IMR-90 (cell line): Measurements from ENCODE around the gene ADAM33. TPM values are rescaled to one million over a fixed set of nuclear protein-coding genes. Genes with fewer than 3 reads are reported as not detected.
A peak's percentile ranks its signal among the peaks of the same experiment; 100 is the strongest.

Source experiments
- ATAC-seq: fragments of 200-7000 bp; cut with Tn5 transposase; 2 replicates; pipeline ENCODE4 v1.9.1; 2020; ENCODE audit warnings: low read depth, mild to moderate bottlenecking, moderate library complexity
- BruUV-seq: library from RNA; stranded (reverse); fragments of 400-500 nt; replicated peaks from 2 replicates; lab custom pipeline; 2021; lab: Mats Ljungman, UMichigan
- CTCF ChIA-PET: fragments of 300-600 bp; formaldehyde crosslinking; extraction: SDS; loops from one replicate; lab custom pipeline; 2021; ENCODE audit warnings: antibody characterized with exemption; lab: Yijun Ruan, JAX
- POLR2A ChIA-PET: fragments of 300-600 bp; sonication (Branson Sonifier 250); formaldehyde crosslinking; loops from one replicate; lab custom pipeline; 2022; ENCODE audit warnings: antibody characterized with exemption; ENCODE audit not compliant: unreplicated experiment; lab: Charles Lee
- DNase-seq: peaks from one replicate; pipeline ENCODE4 v3.0.0; 2013
- H2AFZ ChIP-seq: replicated peaks from 2 replicates; pipeline ENCODE3; 2013; ENCODE audit warnings: low read length, mild to moderate bottlenecking; ENCODE audit not compliant: poor library complexity
- H2AK5ac ChIP-seq: 2 replicates; pipeline ENCODE4 v1.6.1; 2013; ENCODE audit warnings: low read depth, low read length, inconsistent platforms
- H2AK9ac ChIP-seq: replicated peaks from 2 replicates; pipeline ENCODE3; 2013; ENCODE audit warnings: mild to moderate bottlenecking, low read depth, low read length, moderate library complexity; ENCODE audit not compliant: poor library complexity
- H2BK120ac ChIP-seq: 2 replicates; pipeline ENCODE4 v1.6.1; 2013; ENCODE audit warnings: low read depth, low read length, inconsistent platforms
- H2BK15ac ChIP-seq: 3 replicates; pipeline ENCODE4 v1.6.1; 2013; ENCODE audit warnings: low read depth, low read length, inconsistent platforms
- H2BK20ac ChIP-seq: 2 replicates; pipeline ENCODE4 v1.6.1; 2013; ENCODE audit warnings: low read depth, mild to moderate bottlenecking, inconsistent platforms, low read length, moderate library complexity
- H2BK5ac ChIP-seq: 2 replicates; pipeline ENCODE4 v1.6.1; 2013; ENCODE audit warnings: mild to moderate bottlenecking, low read depth, low read length, inconsistent platforms; ENCODE audit not compliant: poor library complexity, severe bottlenecking
- H3K14ac ChIP-seq: replicated peaks from 2 replicates; pipeline ENCODE4 v1.6.1; 2013; ENCODE audit warnings: low read depth, low read length, inconsistent platforms
- H3K18ac ChIP-seq: 2 replicates; pipeline ENCODE4 v1.6.1; 2013; ENCODE audit warnings: low read depth, low read length, control low read depth
- H3K23ac ChIP-seq: 2 replicates; pipeline ENCODE4 v1.6.1; 2013; ENCODE audit warnings: low read depth, low read length, inconsistent platforms
- H3K27ac ChIP-seq: 2 replicates; pipeline ENCODE4 v1.5.1; 2013; ENCODE audit warnings: mild to moderate bottlenecking, control low read depth, low read length; ENCODE audit not compliant: insufficient read depth
- H3K27me3 ChIP-seq: 2 replicates; pipeline ENCODE4 v1.6.1; 2013; ENCODE audit warnings: low read length; ENCODE audit not compliant: control insufficient read depth, insufficient read depth
- H3K36me3 ChIP-seq: 2 replicates; pipeline ENCODE4 v1.6.1; 2013; ENCODE audit warnings: low read length, mixed read lengths; ENCODE audit not compliant: control insufficient read depth, insufficient read depth
- H3K4ac ChIP-seq: 2 replicates; pipeline ENCODE4 v1.6.1; 2013; ENCODE audit warnings: low read depth, low read length, inconsistent platforms
- H3K4me1 ChIP-seq: 2 replicates; pipeline ENCODE4 v1.6.1; 2013; ENCODE audit warnings: low read length, mixed read lengths; ENCODE audit not compliant: control insufficient read depth, insufficient read depth
- H3K4me2 ChIP-seq: 2 replicates; pipeline ENCODE4 v1.6.1; 2013; ENCODE audit warnings: low read depth, mild to moderate bottlenecking, control low read depth, low read length, moderate library complexity
- H3K4me3 ChIP-seq: 2 replicates; pipeline ENCODE4 v1.5.1; 2013; ENCODE audit warnings: low read depth, mild to moderate bottlenecking, control low read depth, low read length, moderate library complexity; ENCODE audit not compliant: insufficient read depth
- H3K56ac ChIP-seq: 2 replicates; pipeline ENCODE4 v1.6.1; 2013; ENCODE audit warnings: low read length, inconsistent platforms; ENCODE audit not compliant: insufficient read depth; ENCODE audit errors: extremely low read depth
- H3K79me1 ChIP-seq, 2 experiments: 2 replicates each; pipeline ENCODE4 v1.6.1; 2013; ENCODE audit warnings: low read length in 2 of 2, inconsistent platforms in 1 of 2, low read depth in 1 of 2
- H3K9ac ChIP-seq: 2 replicates; pipeline ENCODE4 v1.6.1; 2013; ENCODE audit warnings: low read depth, low read length, control low read depth
- H3K9me1 ChIP-seq: 2 replicates; pipeline ENCODE4 v1.6.1; 2013; ENCODE audit warnings: low read length, inconsistent platforms; ENCODE audit not compliant: insufficient read depth
- H3K9me3 ChIP-seq: 2 replicates; pipeline ENCODE4 v1.6.1; 2013; ENCODE audit warnings: low read length; ENCODE audit not compliant: control insufficient read depth, insufficient read depth
- H4K20me1 ChIP-seq: 2 replicates; pipeline ENCODE4 v1.6.1; 2013; ENCODE audit warnings: low read length, inconsistent platforms; ENCODE audit not compliant: insufficient read depth
- H4K5ac ChIP-seq: 2 replicates; pipeline ENCODE4 v1.6.1; 2013; ENCODE audit warnings: mild to moderate bottlenecking, low read depth, low read length, control low read depth
- H4K8ac ChIP-seq, 2 experiments: 2 replicates each; pipeline ENCODE4 v1.6.1; 2013; ENCODE audit warnings: low read depth in 2 of 2, low read length in 2 of 2, control low read depth in 1 of 2, inconsistent platforms in 1 of 2
- H4K91ac ChIP-seq: 2 replicates; pipeline ENCODE4 v1.6.1; 2013; ENCODE audit warnings: low read depth, low read length, inconsistent platforms; ENCODE audit not compliant: insufficient read depth
- CHD1 ChIP-seq: IDR thresholded peaks from 2 replicates; pipeline ENCODE4 v1.6.1; 2012; ENCODE audit warnings: low read depth, low read length, improper control_type of control experiment
- CTCF ChIP-seq: conservative IDR thresholded peaks from 2 replicates; pipeline ENCODE4 v1.5.1; 2012; ENCODE audit warnings: mild to moderate bottlenecking, low read depth, low read length, improper control_type of control experiment
- ELK1 ChIP-seq: fragments of 150-350 bp; IDR thresholded peaks from 2 replicates; pipeline ENCODE4 v1.6.1; 2016; ENCODE audit warnings: low read depth, mild to moderate bottlenecking, low read length, moderate library complexity, borderline replicate concordance
- MXI1 ChIP-seq: IDR thresholded peaks from 2 replicates; pipeline ENCODE4 v1.6.1; 2012; ENCODE audit warnings: low read depth, mild to moderate bottlenecking, low read length, moderate library complexity, borderline replicate concordance
- NFE2L2 ChIP-seq: fragments of 150-350 bp; IDR thresholded peaks from 2 replicates; pipeline ENCODE4 v1.6.1; 2016; ENCODE audit warnings: low read depth, mild to moderate bottlenecking, low read length
- POLR2A ChIP-seq: IDR thresholded peaks from 2 replicates; pipeline ENCODE4 v1.6.1; 2012; ENCODE audit warnings: mild to moderate bottlenecking, low read depth, low read length
- RAD21 ChIP-seq: IDR thresholded peaks from 2 replicates; pipeline ENCODE4 v1.6.1; 2012; ENCODE audit warnings: low read length, improper control_type of control experiment
- RCOR1 ChIP-seq: IDR thresholded peaks from 2 replicates; pipeline ENCODE4 v1.6.1; 2012; ENCODE audit warnings: mild to moderate bottlenecking, low read length, improper control_type of control experiment; ENCODE audit not compliant: insufficient replicate concordance
- RFX5 ChIP-seq: IDR thresholded peaks from 2 replicates; pipeline ENCODE4 v1.8.0; 2012; ENCODE audit warnings: low read depth, mild to moderate bottlenecking, low read length, moderate library complexity
- SMC3 ChIP-seq: fragments of 150-350 bp; IDR thresholded peaks from 2 replicates; pipeline ENCODE4 v1.6.1; 2016; ENCODE audit warnings: low read depth, mild to moderate bottlenecking, antibody characterized with exemption, low read length, moderate library complexity
- WGBS, 2 experiments: methylation state at CpG; one replicate each; pipeline versions ENCODE4 v1.1.5 to v1.1.7; 2013; ENCODE audit warnings: missing lambda C conversion rate in 2 of 2; ENCODE audit not compliant: insufficient read length in 1 of 2; ENCODE audit errors: extremely low coverage in 2 of 2; 5-methylcytosine and 5-hydroxymethylcytosine counted together
- dilution Hi-C: fragments of 300-500 bp; cut with HindIII; formaldehyde crosslinking; loops from one replicate; pipeline ENCODE4 v1.14.3; 2018; ENCODE audit warnings: low sequenced_read_pairs; ENCODE audit not compliant: unreplicated experiment
- in situ Hi-C: fragments of 300-500 bp; cut with MboI; formaldehyde crosslinking; loops from 3 replicates; pipeline ENCODE4 v1.14.3; 2019; ENCODE audit warnings: low sequenced_read_pairs, inconsistent platforms, mixed read lengths
- intact Hi-C: fragments of 100-400 bp; cut with micrococcal nuclease; formaldehyde crosslinking; loops from 2 replicates; pipeline ENCODE4 v1.10.0; 2022
- polyA plus RNA-seq, 3 experiments: library from polyadenylated mRNA; depleted of rRNA; stranded (reverse); fragments of >200 nt; gene quantifications; 2 replicates each; pipeline ENCODE4 v1.2.3, GENCODE V29; 2012; ENCODE audit warnings: low replicate concordance in 1 of 3
- total RNA-seq: library from RNA; depleted of rRNA; stranded (reverse); fragments of >200 nt; gene quantifications from 2 replicates; pipeline ENCODE4 v1.2.3, GENCODE V29; 2012

Gene ADAM33
- total and polyA plus RNA-seq, 2 of the 4 experiments (the other 2 are of a cell fraction) = 0.18 to 1.7 TPM

- Histone ChIP-seq H2AFZ (peak overlapping the region; percentile 43), H2BK15ac (no peak overlapping the region), H3K27me3 (peaks cover 54% of the 10 kb centered on the region), H2BK20ac (no peak overlapping the region), H4K91ac (no peak overlapping the region), H3K14ac (no peak overlapping the region), H2AK5ac (no peak overlapping the region), H3K27ac (no peak overlapping the region), H3K9me3 (no peaks in the 10 kb centered on the region), H3K4me1 (peaks cover 8% of the 10 kb centered on the region), H2BK120ac (no peak overlapping the region), H3K4me3 (no peak overlapping the region), H2AK9ac (no peak overlapping the region), H2BK5ac (no peak overlapping the region), H3K79me1 (no peaks in the 10 kb centered on the region), H3K56ac (no peak overlapping the region), H3K4ac (no peak overlapping the region), H3K9ac (no peak overlapping the region), H3K18ac (no peak overlapping the region), H3K9me1 (no peaks in the 10 kb centered on the region), H4K8ac (no peak overlapping the region), H4K20me1 (no peaks in the 10 kb centered on the region), H3K23ac (no peak overlapping the region), H3K4me2 (no peak overlapping the region), H4K5ac (no peak overlapping the region), H3K36me3 (no peaks in the 10 kb centered on the region)
- BruUV-seq = no TSS peak
- ATAC-seq = no peak
- in situ Hi-C loops = no loop called here
- no peak for DNase-seq
- ChIA-PET POLR2A (no interaction called here), CTCF (interaction anchor here (0.5 to 2.9 kb wide), 4 partner anchors 32 to 151 kb away, joined by 3 to 19 read pairs (median 6); no protein-coding TSS in a partner anchor)
- dilution Hi-C loops = no loop called here
- intact Hi-C loops = loop anchor here (5.0 to 10.0 kb wide), 2 partner anchors 92 to 410 kb away; partner anchors contain the start of gene ADISSP
- 29% methylated on average over 3 of the region's 13 CpGs; no CpG with 5 or more reads in 1 of the 2 experiments for WGBS, 2 experiments
- TF ChIP-seq POLR2A = no peak
- no peak for TF ChIP-seq ELK1
- no peak for TF ChIP-seq RCOR1
- no peak for TF ChIP-seq RAD21
- no peak for TF ChIP-seq CHD1
- no peak for TF ChIP-seq RFX5
- TF ChIP-seq MXI1 = no peak
- TF ChIP-seq NFE2L2 = no peak
- no peak for TF ChIP-seq CTCF
- no peak for TF ChIP-seq SMC3
Observed at GRCh38 chr20:3674995-3675900, 6.6 kb downstream of the ADAM33 start.
